ENCODE results near the gene SLC13A3.

SLC13A3 gene, protein sequence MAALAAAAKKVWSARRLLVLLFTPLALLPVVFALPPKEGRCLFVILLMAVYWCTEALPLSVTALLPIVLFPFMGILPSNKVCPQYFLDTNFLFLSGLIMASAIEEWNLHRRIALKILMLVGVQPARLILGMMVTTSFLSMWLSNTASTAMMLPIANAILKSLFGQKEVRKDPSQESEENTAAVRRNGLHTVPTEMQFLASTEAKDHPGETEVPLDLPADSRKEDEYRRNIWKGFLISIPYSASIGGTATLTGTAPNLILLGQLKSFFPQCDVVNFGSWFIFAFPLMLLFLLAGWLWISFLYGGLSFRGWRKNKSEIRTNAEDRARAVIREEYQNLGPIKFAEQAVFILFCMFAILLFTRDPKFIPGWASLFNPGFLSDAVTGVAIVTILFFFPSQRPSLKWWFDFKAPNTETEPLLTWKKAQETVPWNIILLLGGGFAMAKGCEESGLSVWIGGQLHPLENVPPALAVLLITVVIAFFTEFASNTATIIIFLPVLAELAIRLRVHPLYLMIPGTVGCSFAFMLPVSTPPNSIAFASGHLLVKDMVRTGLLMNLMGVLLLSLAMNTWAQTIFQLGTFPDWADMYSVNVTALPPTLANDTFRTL

DNA sequence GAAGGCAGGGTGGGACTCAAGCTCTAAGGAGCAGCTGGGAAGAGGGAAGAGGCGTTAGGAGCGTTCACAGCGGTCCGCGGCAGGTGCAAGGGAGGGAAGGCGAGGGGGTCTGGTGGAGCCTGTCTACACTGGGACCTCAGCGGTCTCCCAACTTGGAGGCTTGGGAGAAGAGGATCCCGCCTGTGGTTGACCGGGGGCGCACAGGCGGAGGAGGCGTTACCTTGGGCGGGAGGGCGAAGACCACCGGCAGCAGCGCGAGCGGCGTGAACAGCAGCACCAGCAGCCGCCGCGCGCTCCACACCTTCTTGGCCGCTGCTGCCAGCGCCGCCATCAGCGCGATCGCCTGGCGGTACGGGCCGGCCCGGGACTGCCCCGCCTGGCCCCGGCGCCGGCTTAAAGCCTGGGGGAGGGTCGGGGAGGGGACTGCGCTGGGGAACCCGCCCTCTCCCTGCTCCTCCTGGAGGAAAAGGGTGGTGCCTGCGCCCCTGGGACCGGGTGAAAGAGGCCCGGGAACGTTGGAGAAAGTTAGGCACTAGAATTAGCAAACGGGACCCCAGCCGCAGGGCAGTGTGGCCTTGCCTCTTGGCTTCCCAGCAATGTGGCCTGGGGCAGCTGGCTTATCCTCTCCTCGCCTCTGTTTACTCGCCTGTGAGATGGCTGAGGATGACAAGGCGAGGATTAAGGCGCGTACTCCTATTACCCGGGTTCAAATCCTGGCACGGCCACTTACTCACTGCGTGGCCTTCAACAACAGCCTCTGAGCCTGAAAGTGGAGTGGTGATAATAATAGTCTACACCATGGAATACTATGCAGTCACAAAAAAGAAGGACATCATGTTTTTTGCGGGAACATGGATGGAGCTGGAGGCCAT, at the start of gene SLC13A3:
TSS of gene SLC13A3 (minus strand) at position 369 of the 872 bp plus-strand sequence. CDS start at position 331, 38 bp downstream.
- H3K36me3 ChIP-seq (replicated peaks), result no peaks in the 10 kb centered on the region
- H3K27me3 ChIP-seq (replicated peaks), result peaks cover 23% of the 10 kb centered on the region
- H3K4me3 ChIP-seq (ENCODE audit: low read depth, low read length), result no peak within 1 kb of the TSS
- TF ChIP-seq, protein P1, sequence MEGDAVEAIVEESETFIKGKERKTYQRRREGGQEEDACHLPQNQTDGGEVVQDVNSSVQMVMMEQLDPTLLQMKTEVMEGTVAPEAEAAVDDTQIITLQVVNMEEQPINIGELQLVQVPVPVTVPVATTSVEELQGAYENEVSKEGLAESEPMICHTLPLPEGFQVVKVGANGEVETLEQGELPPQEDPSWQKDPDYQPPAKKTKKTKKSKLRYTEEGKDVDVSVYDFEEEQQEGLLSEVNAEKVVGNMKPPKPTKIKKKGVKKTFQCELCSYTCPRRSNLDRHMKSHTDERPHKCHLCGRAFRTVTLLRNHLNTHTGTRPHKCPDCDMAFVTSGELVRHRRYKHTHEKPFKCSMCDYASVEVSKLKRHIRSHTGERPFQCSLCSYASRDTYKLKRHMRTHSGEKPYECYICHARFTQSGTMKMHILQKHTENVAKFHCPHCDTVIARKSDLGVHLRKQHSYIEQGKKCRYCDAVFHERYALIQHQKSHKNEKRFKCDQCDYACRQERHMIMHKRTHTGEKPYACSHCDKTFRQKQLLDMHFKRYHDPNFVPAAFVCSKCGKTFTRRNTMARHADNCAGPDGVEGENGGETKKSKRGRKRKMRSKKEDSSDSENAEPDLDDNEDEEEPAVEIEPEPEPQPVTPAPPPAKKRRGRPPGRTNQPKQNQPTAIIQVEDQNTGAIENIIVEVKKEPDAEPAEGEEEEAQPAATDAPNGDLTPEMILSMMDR (IDR thresholded peaks at IDR 0.05; ENCODE audit: low read depth, low read length, missing control alignments), result no peak
- H3K27ac ChIP-seq, result no peak within 1 kb of the TSS
- in situ Hi-C loops (cut with HindIII; ENCODE audit: low pct_ligation_motif_present, low sequenced_read_pairs), result no loop called here
- no peak for DNase-seq

DNA sequence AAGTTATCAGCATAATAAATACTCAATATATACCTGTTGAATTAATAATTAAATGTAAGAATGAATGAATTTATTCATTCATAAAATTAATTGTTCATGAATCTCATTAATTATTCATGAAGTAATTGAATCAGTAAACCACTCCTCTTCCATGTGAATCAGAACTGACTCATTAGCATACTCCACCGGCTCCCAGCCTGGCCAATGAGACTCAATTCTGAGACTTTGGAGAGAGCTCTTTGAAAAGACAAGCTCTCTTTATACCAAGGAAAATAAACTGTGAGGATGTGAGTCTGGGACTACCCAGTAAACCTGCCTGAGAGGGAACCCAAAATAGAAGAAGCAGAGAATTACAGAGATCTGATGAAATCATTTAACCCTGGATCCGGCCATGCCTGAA, 49.8 kb upstream of the SLC13A3 start:
- in situ Hi-C loops (cut with HindIII; ENCODE audit: low pct_ligation_motif_present, low sequenced_read_pairs), result no loop called here
- Histone ChIP-seq H3K36me3 (replicated peaks) (no peaks in the 10 kb centered on the region), H3K27ac (no peak overlapping the region), H3K27me3 (replicated peaks) (no peaks in the 10 kb centered on the region), H3K4me3 (ENCODE audit: low read depth, low read length) (no peak overlapping the region)
- TF ChIP-seq, protein P1 (IDR thresholded peaks at IDR 0.05; ENCODE audit: low read depth, low read length, missing control alignments), result no peak
- DNase-seq, result no peak

DNA sequence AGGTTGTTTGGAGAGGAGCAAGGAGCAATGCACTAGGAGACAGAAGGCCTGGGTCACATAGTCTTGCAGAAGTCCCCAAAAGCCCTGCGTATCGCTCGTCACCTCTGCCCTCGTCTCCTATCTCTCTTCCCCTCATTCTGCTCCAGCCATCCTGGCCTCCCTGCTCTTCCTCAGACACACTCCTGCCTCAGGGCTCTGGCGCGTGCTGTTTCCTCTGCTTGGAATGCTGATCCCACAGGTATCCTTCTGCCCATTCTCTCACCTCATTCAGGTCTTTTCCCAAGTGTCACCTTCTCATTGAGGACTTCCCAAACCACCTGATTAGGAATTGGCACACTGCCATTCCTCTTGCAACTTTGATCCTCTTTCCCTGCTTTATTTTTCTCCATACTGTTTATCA, 49.2 kb upstream of the SLC13A3 start:
- no peaks in the 10 kb centered on the region for H3K36me3 ChIP-seq (replicated peaks)
- no peak for DNase-seq
- no peak overlapping the region for H3K4me3 ChIP-seq (ENCODE audit: low read depth, low read length)
- TF ChIP-seq, protein P1 (IDR thresholded peaks at IDR 0.05; ENCODE audit: low read depth, low read length, missing control alignments), result no peak
- no peaks in the 10 kb centered on the region for H3K27me3 ChIP-seq (replicated peaks)
- in situ Hi-C loops (cut with HindIII; ENCODE audit: low pct_ligation_motif_present, low sequenced_read_pairs), result no loop called here
- H3K27ac ChIP-seq, result no peak overlapping the region

DNA sequence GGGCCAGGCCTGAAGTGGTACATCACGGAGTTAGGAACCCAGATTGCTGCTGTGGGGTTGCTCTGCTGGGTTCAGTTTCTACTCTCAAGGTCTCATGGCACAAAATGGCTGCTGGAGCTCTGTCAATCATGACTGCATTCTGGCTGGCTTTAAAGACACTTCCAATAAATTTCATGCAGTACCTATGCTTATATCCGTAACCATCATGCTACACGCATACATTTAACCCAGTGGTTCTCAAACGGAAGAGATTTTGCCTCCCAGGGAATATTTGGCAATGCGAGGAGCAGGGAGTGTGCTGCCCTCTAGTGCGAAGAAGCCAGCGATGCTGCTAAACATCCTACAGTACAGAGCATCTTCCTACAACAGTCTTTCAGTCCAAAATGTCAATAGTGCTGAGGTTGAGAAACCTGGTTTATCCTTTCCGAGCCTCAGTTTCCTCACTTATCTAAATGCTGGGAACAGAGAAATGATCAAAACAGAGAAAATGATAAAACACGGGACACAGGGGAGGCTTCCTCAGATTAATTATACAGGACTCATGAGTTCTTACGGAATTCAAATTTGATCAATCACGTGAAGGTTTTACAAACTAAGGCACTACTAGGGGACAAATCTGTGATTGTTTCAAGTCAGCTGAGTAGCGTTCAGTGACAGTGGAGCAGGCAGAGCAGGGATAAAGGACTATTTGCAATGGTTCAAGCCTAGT, 48.5 kb upstream of the SLC13A3 start:
- Histone ChIP-seq H3K27ac (no peak overlapping the region), H3K4me3 (ENCODE audit: low read depth, low read length) (no peak overlapping the region), H3K27me3 (replicated peaks) (no peaks in the 10 kb centered on the region), H3K36me3 (replicated peaks) (no peaks in the 10 kb centered on the region)
- in situ Hi-C loops (cut with HindIII; ENCODE audit: low pct_ligation_motif_present, low sequenced_read_pairs), result no loop called here
- peak; percentile 41 for DNase-seq
- TF ChIP-seq, protein P1 (IDR thresholded peaks at IDR 0.05; ENCODE audit: low read depth, low read length, missing control alignments), result peak; percentile 91

DNA sequence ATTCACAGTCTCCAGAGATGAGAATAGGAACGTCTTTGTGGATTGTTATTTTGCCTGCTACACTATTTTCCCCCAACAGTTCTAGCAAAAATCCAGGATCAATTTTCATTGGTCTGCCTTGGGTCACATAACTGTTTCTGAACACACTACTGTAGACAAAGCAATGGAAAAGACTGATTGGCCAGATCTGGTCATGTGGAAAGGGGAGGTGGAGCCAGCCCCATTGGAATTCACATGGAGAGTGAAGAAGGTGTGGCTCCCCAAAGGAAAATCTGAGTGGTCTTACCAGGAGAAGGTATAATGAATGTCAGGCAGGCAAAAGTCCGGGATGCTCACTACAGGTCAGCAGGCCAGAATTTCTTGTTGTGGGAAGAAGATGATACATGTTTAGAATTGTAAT, 47.5 kb upstream of the SLC13A3 start:
- no peaks in the 10 kb centered on the region for H3K27me3 ChIP-seq (replicated peaks)
- TF ChIP-seq, protein P1 (IDR thresholded peaks at IDR 0.05; ENCODE audit: low read depth, low read length, missing control alignments), result no peak
- H3K27ac ChIP-seq, result no peak overlapping the region
- no peak overlapping the region for H3K4me3 ChIP-seq (ENCODE audit: low read depth, low read length)
- no peaks in the 10 kb centered on the region for H3K36me3 ChIP-seq (replicated peaks)
- in situ Hi-C loops (cut with HindIII; ENCODE audit: low pct_ligation_motif_present, low sequenced_read_pairs), result no loop called here
- no peak for DNase-seq
